Upper lobe of right lung (tissue), 1 donor: Measurements from ENCODE around the gene ANO10. TPM values are rescaled to one million over a fixed set of nuclear protein-coding genes. Genes with fewer than 3 reads are reported as not detected.
A peak's percentile ranks its signal among the peaks of the same experiment; 100 is the strongest.
"Not testable (repeated sequence)": the region's sequence is repeated elsewhere in the genome, so short reads cannot be mapped to it uniquely, and the experiment has no call there.

ENCODE experiments used
- ATAC-seq: fragments of 200-7000 bp; cut with Tn5 transposase; one replicate; pipeline ENCODE4 v1.9.1; 2020; ENCODE audit warnings: mild to moderate bottlenecking, moderate library complexity
- DNase-seq: peaks from one replicate; pipeline ENCODE4 v3.0.0-alpha.2; 2020
- H3K27ac ChIP-seq: fragments of 200-600 bp; one replicate; pipeline ENCODE4 v1.8.0; 2022
- H3K27me3 ChIP-seq: fragments of 200-600 bp; one replicate; pipeline ENCODE4 v1.8.0; 2022; ENCODE audit warnings: mild to moderate bottlenecking
- H3K36me3 ChIP-seq: fragments of 200-600 bp; one replicate; pipeline ENCODE4 v1.8.0; 2022
- H3K4me1 ChIP-seq: fragments of 200-600 bp; one replicate; pipeline ENCODE4 v1.8.0; 2022
- H3K4me3 ChIP-seq: fragments of 200-600 bp; one replicate; pipeline ENCODE4 v1.8.0; 2022; ENCODE audit warnings: mild to moderate bottlenecking
- H3K9me3 ChIP-seq: fragments of 200-600 bp; one replicate; pipeline ENCODE4 v1.8.0; 2022
- intact Hi-C: fragments of 100-400 bp; cut with DNase I; formaldehyde crosslinking; loops from one replicate; pipeline ENCODE4 v1.11.0; 2022
- total RNA-seq: library from RNA; stranded (reverse); fragmentation: NEBNext Ultra II Directional; extraction: Animal tissue kit (Norgen Biotek cat#: 25700); gene quantifications from one replicate; pipeline ENCODE4 v1.2.1, GENCODE V29; 2021
- TF ChIP-seq, protein P1 (sequence below): fragments of 200-600 bp; IDR thresholded peaks from one replicate; pipeline ENCODE4 v1.8.0; 2022; ENCODE audit warnings: antibody characterized with exemption
- donor health status: DM: no; HTN: yes; CAD: no; lungs with severe emphysema.

Gene ANO10
- total RNA-seq, 1 donor from 2014 or later: 30.6 TPM

DNA sequence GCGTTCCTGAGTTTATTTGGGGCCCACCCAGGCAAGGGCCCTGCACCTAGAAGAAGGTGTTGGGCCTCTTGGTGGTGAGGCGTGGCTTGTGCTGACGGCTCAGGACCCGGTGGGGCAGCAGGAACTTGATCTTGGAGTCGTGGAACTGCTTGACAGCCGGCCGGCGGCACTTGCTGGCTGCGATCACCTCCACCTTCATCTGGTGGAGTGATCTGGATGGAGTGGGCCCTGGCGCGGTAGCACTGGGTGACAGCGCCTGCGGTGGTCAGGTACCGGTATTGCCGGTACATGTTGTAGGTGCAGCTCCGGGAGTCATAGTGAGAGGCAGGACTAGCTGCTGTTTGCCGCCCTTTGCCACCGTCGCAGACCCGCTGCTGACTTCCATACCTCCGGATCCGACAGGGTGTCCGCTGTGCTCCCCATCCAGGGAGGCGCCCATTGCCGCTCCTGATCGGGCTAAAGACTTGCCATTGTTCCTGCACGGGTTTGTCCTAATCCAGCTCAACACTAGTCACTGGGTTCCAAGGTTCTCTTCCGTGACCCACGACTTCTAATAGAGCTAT is 136.8 kb downstream of the ANO10 start:
- intact Hi-C loops: no loop called here
- Histone ChIP-seq H3K4me3 (no peak overlapping the region), H3K27ac (no peak overlapping the region), H3K36me3 (no peaks in the 10 kb centered on the region), H3K27me3 (no peaks in the 10 kb centered on the region), H3K9me3 (no peaks in the 10 kb centered on the region), H3K4me1 (no peaks in the 10 kb centered on the region)
- ATAC-seq: no peak
- DNase-seq: no peak
- TF ChIP-seq, protein P1, sequence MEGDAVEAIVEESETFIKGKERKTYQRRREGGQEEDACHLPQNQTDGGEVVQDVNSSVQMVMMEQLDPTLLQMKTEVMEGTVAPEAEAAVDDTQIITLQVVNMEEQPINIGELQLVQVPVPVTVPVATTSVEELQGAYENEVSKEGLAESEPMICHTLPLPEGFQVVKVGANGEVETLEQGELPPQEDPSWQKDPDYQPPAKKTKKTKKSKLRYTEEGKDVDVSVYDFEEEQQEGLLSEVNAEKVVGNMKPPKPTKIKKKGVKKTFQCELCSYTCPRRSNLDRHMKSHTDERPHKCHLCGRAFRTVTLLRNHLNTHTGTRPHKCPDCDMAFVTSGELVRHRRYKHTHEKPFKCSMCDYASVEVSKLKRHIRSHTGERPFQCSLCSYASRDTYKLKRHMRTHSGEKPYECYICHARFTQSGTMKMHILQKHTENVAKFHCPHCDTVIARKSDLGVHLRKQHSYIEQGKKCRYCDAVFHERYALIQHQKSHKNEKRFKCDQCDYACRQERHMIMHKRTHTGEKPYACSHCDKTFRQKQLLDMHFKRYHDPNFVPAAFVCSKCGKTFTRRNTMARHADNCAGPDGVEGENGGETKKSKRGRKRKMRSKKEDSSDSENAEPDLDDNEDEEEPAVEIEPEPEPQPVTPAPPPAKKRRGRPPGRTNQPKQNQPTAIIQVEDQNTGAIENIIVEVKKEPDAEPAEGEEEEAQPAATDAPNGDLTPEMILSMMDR: no peak

DNA sequence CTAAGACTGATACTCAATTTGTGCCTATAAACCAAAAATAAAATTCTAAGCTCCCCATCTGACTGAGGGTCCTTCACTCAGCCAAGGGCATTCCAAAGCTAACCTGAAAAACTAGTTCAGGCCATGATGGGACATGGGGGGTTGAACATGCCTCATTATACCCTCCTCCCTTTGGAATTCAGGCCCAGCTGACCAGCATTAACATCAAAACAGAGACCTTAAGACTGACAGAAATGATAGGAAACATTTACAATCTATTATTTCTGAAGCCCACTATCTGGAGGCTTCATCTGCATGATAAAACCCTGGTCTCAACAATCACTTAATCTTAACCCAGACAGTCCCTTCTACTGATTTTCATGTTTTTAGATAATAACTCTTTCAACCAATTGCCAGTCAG is 140.4 kb downstream of the ANO10 start:
- H3K4me1 ChIP-seq: no peaks in the 10 kb centered on the region
- no peak overlapping the region for H3K27ac ChIP-seq
- H3K36me3 ChIP-seq: no peaks in the 10 kb centered on the region
- DNase-seq (no peak), ATAC-seq (no peak)
- no peaks in the 10 kb centered on the region for H3K9me3 ChIP-seq
- intact Hi-C loops: no loop called here
- H3K27me3 ChIP-seq: no peaks in the 10 kb centered on the region
- TF ChIP-seq, protein P1: no peak
- H3K4me3 ChIP-seq: no peak overlapping the region

DNA sequence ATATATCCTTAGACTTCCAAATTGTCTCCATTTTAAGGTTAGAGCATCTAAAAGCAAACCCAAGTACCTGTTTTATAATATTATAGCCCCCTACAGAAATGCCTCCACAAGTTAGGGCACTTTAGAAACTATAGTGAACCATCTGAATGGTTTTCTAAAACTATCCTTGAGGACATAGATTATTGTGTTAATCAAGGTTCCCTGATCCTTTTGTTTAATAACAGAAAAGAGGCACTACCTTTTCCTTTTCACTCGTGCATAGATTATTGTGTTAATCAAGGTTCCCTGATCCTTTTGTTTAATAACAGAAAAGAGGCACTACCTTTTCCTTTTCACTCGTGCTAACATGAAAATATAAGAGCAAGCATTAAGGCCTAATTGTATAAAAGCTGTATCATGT is 143.0 kb downstream of the ANO10 start:
- H3K9me3 ChIP-seq, H3K4me1 ChIP-seq, DNase-seq, H3K36me3 ChIP-seq, ATAC-seq, H3K27me3 ChIP-seq, H3K4me3 ChIP-seq, intact Hi-C loops: not testable (repeated sequence)
- peak overlapping the region; percentile 11 for H3K27ac ChIP-seq

DNA sequence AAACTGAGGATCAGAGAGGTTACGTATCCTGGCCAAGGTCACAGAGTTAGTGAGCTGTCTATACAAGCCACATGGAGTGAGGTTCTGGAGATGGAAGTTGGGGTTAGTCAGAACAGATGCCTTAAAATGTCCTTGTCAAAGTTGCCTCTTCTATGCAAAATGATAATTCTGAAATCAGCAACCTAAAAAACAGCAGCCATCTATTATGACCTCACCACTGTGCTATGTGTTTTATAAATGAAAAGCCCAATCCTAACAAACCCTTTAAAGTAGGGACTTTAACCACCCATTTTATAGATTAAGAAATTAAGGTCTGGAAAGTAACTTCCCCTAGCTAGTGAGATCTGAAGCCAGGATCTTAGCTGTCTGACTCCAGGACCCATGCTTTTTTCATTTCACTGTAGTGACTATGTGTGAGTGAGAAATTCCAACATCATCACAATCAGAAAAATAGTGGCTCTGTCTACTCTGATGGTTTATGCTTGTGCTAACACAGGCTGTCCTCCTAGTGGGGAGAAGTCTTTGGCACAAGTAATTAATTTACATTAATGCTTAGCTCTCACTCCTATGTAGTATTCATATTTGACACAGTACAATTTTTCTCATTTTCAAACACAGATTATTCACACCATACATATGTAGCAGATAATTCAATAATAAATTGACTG is 143.6 kb downstream of the ANO10 start:
- Histone ChIP-seq H3K27ac (peak overlapping the region; percentile 11), H3K4me3 (no peak overlapping the region), H3K4me1 (no peaks in the 10 kb centered on the region), H3K27me3 (no peaks in the 10 kb centered on the region), H3K9me3 (no peaks in the 10 kb centered on the region), H3K36me3 (no peaks in the 10 kb centered on the region)
- intact Hi-C loops: no loop called here
- TF ChIP-seq, protein P1: no peak
- DNase-seq (no peak), ATAC-seq (no peak)

DNA sequence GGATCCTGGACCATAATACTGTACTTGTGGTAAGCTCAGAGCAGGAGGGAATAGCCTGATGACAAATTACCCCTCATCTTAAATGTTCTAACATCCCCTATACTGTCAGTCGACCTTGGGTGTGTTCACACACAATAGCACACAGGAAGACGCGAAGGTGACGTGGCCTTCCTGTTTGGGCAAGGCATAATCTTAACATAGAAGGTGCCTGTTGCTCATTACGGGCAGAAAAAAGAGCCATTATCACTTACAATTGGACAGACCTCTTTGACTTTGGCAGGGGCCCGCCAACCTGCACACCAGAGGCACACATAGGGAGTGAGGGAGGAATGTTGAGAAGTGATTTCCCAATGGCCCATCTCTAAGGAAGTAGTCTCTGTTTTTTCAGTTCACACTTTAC is 144.2 kb downstream of the ANO10 start:
- Histone ChIP-seq H3K4me1 (no peaks in the 10 kb centered on the region), H3K9me3 (no peaks in the 10 kb centered on the region), H3K4me3 (no peak overlapping the region), H3K27ac (peak overlapping the region; percentile 11), H3K36me3 (no peaks in the 10 kb centered on the region), H3K27me3 (no peaks in the 10 kb centered on the region)
- DNase-seq: no peak
- TF ChIP-seq, protein P1: no peak
- intact Hi-C loops: no loop called here
- peak; percentile 81 for ATAC-seq

DNA sequence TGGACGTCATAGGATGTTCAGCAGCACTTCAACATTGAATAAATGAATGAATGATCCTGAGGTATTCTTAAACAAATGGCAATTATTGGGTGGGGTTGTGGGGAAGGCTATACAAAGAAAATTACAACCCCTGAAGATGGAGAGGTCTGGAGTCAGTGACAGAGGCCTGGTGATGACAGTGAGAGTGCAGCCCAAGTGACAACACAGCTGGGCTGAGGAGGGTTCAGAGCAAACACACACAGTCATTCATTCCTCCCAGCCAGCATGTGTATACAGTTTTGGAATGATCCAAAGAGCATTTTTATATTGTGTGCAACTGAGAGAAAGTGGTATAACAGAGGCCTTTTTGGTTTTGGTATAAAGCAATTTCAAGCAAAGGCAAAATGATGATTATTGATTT is 148.1 kb downstream of the ANO10 start:
- intact Hi-C loops: no loop called here
- TF ChIP-seq, protein P1: no peak
- DNase-seq (no peak), ATAC-seq (no peak)
- no peaks in the 10 kb centered on the region for H3K27me3 ChIP-seq
- H3K4me1 ChIP-seq: no peaks in the 10 kb centered on the region
- H3K36me3 ChIP-seq: no peaks in the 10 kb centered on the region
- no peak overlapping the region for H3K4me3 ChIP-seq
- no peak overlapping the region for H3K27ac ChIP-seq
- H3K9me3 ChIP-seq: no peaks in the 10 kb centered on the region
